ENCODE measurements around the gene RAD51B.

- TF ChIP-seq CTCF (IDR thresholded peaks at IDR 0.05) (no peak), POLR2A (IDR thresholded peaks at IDR 0.05) (no peak)
These were observed 155.9 kb downstream of the RAD51B start for GRCh38 chr14:67975470-67975869.
